ENCODE results near the gene RBM20. TPM values are rescaled to one million over a fixed set of nuclear protein-coding genes. Genes with fewer than 3 reads are reported as not detected.

Gene RBM20
- total RNA-seq, 1 experiment from 2014 or later: 0.17 TPM

GRCh38 chr10:110848106-110848505, 204.0 kb downstream of the RBM20 start:
- Histone ChIP-seq H2AK5ac (ENCODE audit: insufficient read length, low read length) (no peak overlapping the region), H2AFZ (ENCODE audit: low read length) (no peak overlapping the region), H3K79me1 (ENCODE audit: insufficient read depth, low read depth, low read length, poor library complexity, severe bottlenecking) (no peaks in the 10 kb centered on the region), H3K27ac (ENCODE audit: insufficient read length, low read depth, low read length) (no peak overlapping the region), H4K20me1 (ENCODE audit: control insufficient read depth, insufficient read depth, insufficient read length) (no peaks in the 10 kb centered on the region), H2BK5ac (ENCODE audit: insufficient read length, low read length) (no peak overlapping the region), H3K4ac (ENCODE audit: low read depth, low read length) (no peak overlapping the region), H3K9ac (ENCODE audit: extremely low read depth, insufficient read length, low read length) (no peak overlapping the region), H3T11ph (ENCODE audit: low read length) (no peak overlapping the region), H4K5ac (ENCODE audit: insufficient read length, low read depth, low read length) (no peak overlapping the region), H3K56ac (ENCODE audit: insufficient read length, low read depth, low read length) (no peak overlapping the region), H2BK120ac (ENCODE audit: low read depth, low read length, poor library complexity, severe bottlenecking) (no peak overlapping the region), H2BK15ac (ENCODE audit: low read depth, low read length) (no peak overlapping the region), H2BK12ac (ENCODE audit: insufficient read length, low read depth, low read length) (no peak overlapping the region), H3K4me1 (ENCODE audit: insufficient read depth, low read length) (no peaks in the 10 kb centered on the region), H3K14ac (ENCODE audit: insufficient read depth, low read length) (no peak overlapping the region), H3K23ac (ENCODE audit: insufficient read length, low read depth, low read length) (no peak overlapping the region), H3K4me2 (ENCODE audit: insufficient read depth, insufficient read length, low read length) (no peak overlapping the region), H3K27me3 (ENCODE audit: insufficient read depth, low read length) (no peaks in the 10 kb centered on the region), H3K23me2 (ENCODE audit: insufficient read length, low read depth, low read length, poor library complexity, severe bottlenecking) (no peaks in the 10 kb centered on the region), H3K18ac (ENCODE audit: insufficient read length, low read depth, low read length) (no peak overlapping the region), H4K8ac (replicated peaks; ENCODE audit: insufficient read length, low read depth, low read length) (no peak overlapping the region), H4K91ac (ENCODE audit: insufficient read length, low read depth, low read length) (no peak overlapping the region), H3K9me3 (ENCODE audit: control insufficient read depth, low read depth, low read length) (no peaks in the 10 kb centered on the region), H2BK20ac (ENCODE audit: low read depth, low read length, poor library complexity, severe bottlenecking) (no peak overlapping the region), H3K79me2 (ENCODE audit: insufficient read depth, low read length) (no peaks in the 10 kb centered on the region)
- Mint-ChIP-seq H3K9me3 (0 out of 5 replicates have a peak, but pooled peaks cover 0 to 2% of the 10 kb centered on the region in 2 experiments), H3K27ac (no peak overlapping the region), H3K36me3 (ENCODE audit: insufficient read depth in 1 of 3, low read depth in 3 of 3) (no peaks in the 10 kb centered on the region; a peak in 1 of 7 replicates), H3K4me3 (no peak overlapping the region), H3K27me3 (ENCODE audit: low read depth) (no peaks in the 10 kb centered on the region), H3K4me1 (no peaks in the 10 kb centered on the region)
- no CpG with 5 or more reads among the region's 2 CpGs for WGBS (ENCODE audit: extremely low coverage, insufficient read length, low lambda C conversion rate)
- no peak for DNase-seq
- no peak for TF ChIP-seq CTCF (conservative IDR thresholded peaks at IDR 0.05)
